GM18519 (cell line): ENCODE measurements around the gene MTCL1.

Experiments used
- ATAC-seq: cut with Tn5 transposase; IDR thresholded peaks from one replicate; pipeline ENCODE4 v1.9.1; 2021; ENCODE audit warnings: mild to moderate bottlenecking, moderate library complexity; ENCODE audit not compliant: unreplicated experiment, low FRiP score

The MTCL1 gene

DNA sequence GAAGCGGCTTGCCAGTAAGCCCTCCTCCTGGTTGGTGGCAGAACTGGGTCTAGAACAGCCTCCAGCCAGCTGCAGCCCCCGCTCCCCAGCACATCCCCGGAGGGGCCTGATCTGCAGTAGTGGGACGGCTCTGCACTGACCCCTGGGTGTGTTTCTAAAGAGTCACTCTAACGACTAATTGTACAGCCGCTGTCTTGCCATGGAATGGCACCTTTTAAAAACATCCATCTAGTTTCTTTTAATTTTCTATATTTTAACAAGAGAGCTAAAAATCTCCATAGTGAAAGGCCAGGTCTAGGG is 82.0 kb downstream of the MTCL1 start:
- ATAC-seq, result no peak

DNA sequence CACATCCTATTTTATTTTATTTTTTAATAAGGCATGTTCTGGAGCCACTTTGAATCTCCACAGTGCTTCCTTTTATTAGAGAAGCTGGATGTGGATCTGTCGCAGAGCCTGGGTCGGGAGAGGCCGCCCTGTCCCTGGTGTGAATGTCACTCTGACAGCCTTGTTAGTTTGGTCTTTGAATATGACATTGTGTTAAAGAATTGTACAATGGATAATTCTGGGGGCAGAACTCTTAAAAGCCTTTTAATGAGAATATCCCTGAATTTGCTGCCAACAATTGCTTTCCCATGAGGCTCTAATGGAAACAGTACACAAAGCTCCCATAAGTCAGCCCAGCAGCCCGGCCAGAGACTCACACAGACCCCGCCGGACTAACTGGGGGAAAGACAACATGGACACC is 82.4 kb downstream of the MTCL1 start:
- ATAC-seq, result no peak

DNA sequence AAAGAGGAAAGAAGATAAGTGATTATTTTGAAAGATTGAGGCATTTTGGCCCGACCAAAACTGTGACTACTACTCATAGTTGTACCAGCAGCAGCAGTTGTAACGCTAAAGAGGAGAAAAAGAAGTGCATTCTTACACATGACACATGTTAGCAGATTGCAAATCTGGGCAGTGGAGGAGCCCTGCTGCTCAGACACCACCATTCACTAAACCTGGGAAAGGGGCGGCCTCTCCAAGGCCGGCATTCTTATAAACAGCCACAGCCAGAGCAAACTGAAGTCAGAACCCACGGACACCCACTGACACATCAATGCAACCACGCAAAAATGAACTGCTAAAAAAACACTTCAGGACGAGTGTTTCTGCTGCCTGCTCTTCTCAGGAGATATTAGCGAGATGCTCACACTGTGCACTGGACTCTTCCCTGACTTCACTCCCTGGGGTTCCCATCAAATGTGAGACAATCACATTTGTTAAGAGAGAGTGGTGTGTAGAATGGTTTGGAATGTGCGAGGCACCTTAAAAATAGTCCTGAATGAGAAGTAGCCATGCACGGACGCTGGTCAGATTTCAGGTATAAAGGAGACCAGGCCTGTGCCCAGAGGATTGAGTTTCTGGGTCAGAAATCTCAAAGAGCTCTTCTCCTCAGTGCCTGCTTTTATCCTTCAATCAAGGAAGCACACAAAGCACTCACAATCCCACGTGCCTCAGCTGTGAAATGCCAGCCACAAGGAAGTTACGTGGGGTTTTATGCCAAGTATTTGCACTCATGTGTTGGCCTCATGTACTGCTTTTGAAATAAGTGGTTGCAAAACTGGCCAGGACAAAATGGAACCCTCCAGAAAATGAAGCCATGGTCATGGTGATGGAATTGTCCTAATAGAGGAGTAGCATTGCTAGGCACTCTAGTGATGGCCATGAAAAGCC is 83.4 kb downstream of the MTCL1 start:
- no peak for ATAC-seq

DNA sequence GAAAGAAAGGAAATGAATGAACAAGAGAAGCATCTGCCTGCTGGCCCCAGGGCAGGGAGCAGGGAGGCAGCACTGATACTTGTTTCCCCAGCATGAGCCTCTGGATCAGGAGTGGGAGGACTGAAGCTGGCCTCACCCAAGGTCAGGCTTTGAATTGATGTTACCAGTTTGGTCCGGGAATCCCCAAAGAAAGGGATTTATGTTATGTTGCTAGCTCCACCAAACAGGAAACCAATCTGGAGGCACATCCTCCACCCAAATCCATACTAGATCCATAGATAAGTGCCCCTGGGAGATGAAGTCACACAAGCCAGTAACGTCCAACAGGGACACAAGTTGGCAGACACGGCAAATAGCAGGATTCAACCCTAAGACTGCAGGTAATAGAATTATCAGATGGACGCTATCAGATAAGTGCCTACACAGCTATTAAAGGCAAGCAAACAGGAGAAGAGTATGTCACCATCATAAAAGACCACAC is 85.9 kb downstream of the MTCL1 start:
- ATAC-seq, result no peak

DNA sequence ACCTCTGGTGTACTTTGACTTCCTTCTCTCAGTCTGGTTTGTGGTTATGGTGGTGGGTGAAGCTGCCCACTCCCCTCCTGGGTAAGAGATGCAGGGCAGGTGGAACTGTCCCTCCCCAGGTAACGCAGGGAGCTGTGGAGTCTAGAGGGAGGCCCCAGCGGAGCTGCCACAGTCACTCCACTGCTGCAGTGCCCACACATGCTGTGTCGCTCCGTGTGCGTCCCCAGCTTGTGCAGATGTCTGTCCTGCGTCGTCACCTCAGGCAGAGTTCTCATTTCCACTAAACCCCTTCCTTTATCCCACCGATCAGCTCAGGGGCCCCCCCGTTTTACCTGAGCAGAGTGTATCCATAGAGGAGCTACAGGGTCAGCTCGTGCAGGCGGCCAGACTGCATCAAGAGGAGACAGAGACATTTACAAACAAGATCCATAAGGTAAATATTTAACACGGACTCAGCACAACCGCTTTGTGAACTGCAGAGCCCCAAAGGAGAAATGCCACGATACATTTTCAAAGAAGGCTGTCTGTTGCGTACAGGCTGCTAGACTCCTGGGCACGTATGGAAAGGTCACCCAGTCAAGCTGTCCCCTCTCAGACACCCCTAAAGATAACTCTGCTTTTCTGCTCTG is 87.4 kb downstream of the MTCL1 start:
- no peak for ATAC-seq

DNA sequence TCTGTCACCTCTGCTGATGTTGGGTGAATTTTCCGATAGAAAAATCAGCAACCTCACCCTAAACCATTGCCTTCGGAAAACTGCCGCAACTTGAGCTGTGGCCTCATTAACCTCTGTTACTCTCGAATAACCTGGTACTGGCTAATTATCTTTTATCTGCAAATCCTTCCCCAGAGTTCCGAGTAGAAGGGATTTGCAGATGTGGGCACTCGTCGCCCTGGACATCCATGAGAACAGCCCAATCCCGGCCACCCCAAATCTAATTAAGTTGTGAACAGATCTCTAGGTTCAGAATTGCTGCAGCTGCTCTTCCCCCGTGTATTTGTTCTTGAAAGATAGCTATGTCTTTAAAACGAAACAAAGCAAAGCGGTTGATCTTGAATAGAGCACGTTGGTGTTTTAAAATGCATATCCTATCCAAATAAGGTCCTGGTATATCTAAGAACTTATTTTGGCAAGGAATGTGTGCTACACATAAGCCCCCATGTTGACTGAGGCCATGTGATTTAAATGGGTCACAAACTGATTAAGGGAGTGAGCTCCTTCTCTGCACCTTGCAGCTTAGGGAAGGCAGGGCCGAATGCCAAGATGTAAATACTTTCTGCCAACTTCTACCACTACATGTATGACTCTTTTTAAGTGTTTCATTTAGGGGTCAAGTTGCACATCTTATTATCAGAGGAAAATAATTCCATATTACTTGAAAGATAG is 88.2 kb downstream of the MTCL1 start:
- ATAC-seq, result no peak

DNA sequence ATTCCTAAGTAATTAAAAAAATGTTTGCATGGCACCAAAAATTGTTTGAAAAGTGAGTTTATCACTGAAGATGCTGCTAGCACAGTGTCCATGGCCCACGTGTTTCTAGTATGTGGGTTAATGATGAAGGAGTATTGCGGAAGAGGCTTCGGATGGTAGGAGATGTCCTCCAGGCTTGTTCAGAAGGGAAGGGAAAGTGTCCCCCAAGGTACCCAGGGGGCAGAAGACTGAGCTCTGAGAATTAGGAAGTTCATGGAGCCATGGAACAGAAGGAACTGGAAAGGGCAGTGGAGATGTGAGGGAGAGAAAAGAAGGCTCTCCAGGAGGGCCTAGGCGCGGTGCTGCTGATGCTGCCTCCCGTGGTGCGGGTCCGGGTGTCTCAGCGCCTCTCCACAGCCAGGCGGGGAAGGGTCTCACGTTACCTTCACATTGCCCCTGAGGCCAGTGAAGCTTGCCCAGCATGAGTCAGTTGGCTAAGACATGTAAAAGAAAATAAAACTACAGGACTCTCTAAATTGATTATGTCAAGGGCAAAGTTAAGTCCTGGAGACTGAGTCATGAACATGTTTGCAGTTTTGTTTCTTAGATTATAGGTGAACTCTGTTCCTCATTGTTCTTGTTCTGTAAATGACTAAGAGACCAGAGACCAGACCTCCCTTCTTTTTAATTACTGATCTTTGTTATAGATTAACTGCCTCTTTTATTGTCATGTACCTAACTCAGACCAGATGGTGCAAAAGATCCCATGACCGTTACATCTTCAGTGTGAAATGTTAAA is 89.0 kb downstream of the MTCL1 start:
- no peak for ATAC-seq

DNA sequence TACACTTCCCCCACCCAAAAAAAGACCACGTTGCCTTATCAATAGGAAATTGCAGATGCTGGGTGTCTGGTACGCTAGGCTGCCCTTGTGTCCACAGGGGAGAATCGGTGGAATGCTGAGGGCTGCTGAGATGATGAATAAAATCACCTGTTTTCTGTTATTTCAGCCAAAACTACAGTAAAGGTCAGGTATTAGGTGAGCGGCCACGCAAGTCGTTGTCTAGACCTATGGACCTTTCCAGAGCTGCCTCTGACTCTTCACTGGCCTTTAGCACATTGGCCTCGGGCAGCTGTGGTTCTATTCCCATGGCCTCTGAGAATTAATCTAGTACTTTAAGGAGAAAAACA is 89.6 kb downstream of the MTCL1 start:
- ATAC-seq, result no peak

DNA sequence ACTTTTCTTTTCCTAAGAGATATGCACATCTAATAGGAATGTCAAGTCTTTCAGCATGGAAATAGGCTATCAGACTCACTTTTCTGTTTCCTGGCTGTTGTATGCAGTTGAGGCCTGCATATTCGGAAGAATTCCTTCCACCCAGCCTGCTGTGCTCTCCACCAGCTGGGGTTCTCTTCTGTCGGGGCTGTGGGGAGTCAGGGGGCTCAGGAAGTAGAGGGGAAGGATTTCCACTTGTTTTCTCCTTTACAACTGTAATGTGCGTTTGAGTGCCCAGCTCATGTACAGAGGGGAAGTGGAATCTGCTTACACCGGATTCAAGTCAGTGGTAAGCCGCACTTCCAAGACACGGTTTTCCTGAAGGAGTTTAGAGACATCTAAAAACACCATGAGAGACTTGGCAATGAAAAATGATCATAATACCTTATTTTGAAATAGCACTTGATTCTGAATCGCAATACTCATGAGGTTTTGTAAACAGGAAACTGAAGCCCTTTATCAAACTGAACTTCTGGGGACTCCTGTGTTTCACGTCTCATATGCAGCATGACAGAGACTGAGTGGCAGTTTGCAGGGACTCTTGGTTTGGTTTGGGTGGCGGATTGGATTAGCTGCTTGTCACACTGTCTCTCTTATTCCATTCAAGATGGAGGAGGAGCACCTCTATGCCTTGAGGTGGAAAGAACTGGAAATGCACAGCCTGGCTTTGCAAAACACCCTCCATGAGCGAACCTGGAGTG is 90.4 kb downstream of the MTCL1 start:
- ATAC-seq, result no peak

DNA sequence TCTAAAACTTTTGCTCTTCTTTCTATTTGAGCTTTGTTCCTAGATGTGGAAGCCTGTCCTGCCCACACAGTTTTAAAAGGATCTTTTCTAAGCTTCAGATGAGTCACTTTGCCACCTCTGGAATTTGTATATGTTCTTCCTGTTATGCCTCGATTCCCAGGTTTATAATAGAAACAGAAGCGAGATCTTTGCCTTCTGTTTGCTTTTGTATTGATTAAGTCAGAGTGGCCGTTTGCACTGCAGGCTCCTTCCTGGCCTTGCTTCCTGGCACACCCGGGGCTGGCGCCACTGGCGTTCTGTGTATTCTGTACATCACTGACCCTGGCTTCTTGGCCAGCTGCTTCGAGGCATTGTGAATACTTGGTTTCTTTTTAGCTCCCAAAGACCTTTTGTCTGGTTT is 91.8 kb downstream of the MTCL1 start:
- ATAC-seq, result no peak

DNA sequence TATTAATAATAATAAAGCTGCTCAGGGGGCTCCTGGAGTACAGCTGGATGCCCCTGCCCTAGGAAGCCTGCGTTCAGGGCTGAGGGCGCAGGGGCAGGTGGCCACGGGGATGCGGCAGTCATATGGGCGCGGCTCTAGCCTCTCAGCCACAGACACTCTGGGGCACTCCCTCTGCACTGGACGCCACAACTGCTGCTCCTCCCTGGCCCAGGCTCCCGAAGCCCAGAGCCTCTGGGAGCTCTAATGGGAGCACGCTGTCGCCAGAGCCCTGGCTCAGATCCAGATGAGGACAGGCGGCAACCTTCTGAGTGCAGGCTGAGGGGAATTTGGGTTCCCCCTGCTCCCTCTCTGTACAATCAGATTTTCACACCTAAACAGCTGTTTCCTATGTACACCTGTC is 93.6 kb downstream of the MTCL1 start:
- ATAC-seq, result no peak

DNA sequence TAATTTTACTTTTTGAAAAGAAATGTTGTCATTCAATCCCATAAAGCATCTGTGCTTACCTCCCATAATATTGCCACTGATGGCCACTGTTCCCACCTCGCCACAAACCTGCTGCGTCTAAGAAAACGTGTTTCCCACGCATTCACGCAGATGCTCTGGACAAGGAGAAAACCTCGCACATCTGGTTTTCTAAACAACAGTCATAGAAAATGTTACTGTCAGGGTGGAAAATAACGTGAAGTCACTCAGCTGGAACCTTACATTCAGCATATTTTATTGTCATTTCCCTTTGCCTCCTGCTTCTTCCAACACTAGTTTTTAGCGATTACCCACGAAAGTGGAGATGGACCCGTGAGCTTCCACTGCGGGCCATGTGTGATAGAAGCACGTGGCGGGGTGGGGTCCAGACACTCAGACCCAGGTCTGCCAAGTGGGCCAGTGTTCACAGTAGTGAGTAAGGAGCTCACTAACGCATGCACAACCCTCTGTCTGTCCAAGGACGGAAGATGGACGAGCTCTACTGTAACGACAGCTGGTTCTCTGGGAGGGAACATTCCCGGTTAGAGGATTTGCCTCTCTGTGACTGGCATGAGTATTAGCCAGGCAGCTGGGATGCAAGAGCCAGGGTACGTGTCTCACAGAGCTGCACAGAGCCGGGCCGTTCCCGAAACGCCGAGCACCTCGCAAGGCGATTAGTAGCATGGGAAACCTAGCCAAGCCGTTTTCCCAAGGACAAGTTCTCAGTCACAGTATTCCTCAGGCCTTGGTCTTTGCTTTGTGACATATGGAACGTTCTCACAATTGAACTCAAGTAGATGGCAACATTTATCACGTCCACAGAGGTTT is 94.5 kb downstream of the MTCL1 start:
- no peak for ATAC-seq

DNA sequence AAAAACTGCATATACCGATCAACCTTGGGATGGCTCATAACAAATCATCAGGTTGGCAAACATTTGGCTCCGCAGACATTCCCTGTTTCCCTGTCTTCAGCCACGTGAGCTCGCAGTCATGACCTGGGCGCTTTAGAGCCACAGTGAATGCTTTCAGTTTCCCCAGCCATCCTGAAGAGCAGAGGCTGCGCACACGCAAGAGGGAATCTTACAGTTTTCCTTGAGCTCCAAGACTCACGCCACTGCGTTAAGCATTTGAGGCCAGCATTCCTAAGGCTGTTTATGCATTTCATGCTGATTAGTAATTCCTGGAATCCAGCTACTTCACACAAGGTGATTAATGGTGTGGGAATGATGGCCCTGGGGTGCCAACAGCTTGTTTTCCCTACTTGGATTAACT is 95.1 kb downstream of the MTCL1 start:
- ATAC-seq, result no peak

DNA sequence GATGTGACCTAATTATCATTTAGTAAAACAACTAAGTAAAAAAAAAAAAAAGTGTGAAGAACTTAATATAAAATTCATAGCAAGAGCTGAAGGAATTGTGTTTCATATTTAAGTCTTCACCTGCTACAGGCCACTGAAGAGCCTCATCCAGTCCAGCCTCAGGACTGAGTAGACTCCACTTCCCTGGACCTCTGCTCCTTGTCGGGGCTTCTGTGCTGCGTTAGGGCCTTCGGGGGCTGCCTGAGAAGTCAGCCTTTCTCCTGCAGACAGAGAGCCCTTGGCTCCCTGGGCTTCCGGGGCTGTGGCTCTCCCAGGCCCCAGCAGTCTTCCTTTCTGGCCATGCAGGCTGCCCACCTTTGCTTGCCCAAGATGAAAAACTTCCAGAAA is 95.5 kb downstream of the MTCL1 start:
- no peak for ATAC-seq

DNA sequence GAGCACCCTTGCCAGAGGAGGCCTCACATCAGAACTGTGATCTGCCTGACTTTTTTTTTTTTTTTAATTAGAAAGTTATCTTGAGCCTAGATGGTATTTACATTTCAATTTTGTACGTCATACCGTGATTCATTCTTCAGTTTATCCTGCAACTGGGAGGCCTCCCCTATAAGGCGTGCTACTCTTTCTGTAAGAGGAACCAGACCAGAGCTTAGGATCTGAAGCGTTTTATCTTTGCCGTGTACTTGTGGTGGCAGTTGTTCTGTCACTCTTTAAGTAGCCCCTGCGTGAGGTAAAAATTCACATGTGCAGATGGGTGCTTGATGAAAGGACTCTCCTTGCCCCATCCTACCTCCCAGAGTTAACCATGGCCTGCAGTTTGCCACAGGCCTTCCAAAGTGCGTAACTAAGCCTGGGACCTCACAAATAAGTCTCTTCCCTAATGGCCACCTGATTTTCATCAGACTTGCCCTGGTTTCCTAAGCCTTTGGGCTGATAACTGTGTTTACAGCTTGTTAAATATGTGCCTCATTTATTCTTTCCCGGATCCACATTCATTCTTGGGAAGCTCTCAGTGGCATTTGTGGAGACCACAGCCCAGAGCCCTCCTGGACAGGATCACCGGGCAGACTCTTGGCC is 96.0 kb downstream of the MTCL1 start:
- no peak for ATAC-seq

DNA sequence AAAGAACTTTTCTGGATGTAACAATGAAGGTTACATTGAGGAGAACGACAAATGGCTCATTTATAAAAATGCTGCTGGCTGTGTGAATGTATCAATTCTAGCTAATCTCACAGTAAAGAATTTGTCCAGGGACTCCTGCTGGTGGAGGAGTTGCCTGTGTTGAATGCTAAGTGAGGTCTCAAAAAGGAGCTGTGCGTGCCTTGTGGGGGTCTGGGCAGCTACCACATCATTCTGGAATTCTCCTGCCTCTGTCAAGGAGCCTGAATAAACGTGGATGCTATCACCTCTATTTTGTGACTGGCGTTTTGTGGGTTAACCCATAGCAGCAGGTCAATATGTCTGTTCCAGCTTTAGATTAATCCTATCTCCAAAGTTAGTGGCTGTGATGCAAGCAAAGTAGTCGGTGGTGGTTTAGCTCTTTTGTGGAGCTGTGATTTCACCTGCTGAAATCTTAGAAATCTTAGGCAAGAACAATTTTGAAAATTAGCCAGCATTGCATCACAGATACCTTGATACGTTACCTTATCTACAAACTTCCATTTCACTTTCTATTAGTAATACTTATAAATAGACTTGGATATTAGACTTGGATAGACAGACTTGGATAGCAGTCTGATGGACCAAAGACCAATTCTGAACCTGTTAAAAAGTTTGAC is 96.8 kb downstream of the MTCL1 start:
- ATAC-seq, result no peak

DNA sequence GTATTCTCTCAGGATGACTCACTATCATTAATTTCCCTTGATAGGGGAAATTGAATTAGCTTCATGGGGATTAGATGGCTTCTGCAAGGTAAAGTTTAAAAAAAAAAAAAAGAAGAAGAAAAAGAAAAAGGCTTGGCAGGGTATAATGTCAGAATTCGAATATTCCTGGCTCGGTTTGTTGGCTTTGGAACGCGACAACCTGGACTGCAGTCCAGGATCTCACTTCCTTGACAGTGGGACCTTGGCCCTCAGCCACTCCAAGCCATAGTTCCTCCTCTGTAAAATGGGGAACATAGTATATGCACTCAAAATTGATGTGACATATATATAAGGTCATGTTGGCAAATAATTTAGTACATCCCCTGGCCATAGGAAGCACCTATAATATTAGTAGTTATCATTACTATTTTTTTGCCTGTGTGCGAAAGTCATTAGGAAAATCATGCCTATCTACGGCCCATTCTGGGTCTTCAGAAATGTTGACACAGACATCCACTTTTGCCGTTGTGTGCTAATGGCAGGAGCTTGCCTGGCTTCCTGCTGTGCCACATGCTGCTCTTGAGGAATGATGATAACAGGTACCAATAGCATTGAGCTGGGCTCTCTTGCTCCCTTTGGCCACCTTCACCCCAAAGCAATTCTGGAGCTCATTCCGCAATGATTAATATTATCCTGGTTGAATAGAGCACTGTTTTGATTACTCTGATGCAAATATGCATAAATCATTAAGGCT is 97.9 kb downstream of the MTCL1 start:
- no peak for ATAC-seq

DNA sequence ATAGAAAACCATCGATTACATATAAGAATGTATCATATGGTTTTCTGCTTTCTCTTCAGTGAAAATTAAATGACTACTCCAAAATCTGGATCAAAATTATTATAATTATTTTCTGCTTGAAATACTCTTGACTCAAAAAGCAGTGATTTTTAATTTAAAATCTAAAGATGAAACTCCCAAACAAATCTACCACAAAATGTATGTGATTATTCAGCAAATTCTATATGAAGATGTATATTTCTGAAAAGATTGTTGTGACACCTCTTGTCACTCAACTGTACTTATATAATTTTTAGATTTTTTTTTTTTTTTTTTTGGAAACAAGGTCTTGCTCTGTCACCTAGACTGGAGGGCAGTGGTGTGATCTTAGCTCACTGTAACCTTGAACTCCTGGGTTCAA is 98.6 kb downstream of the MTCL1 start:
- ATAC-seq, result no peak
